ENCODE data around the gene RNF220.

GRCh38 chr1:44661781-44662682 is 257.0 kb downstream of the RNF220 start:
- TF ChIP-seq FOXP4 (CRISPR knock-in tag; IDR thresholded peaks at IDR 0.05) (no peak), ATF2 (CRISPR knock-in tag; IDR thresholded peaks at IDR 0.05; ENCODE audit: borderline replicate concordance, low read depth) (no peak), CTCF (IDR thresholded peaks at IDR 0.05) (no peak), ZNF232 (CRISPR knock-in tag; IDR thresholded peaks at IDR 0.05) (no peak), NFYB (CRISPR knock-in tag; conservative IDR thresholded peaks at IDR 0.05; ENCODE audit: low read depth) (no peak), NR3C1 (CRISPR knock-in tag; conservative IDR thresholded peaks at IDR 0.05; ENCODE audit: low read depth) (no peak)

Data from WTC11 (cell line).